OCI-LY1 (cell line): ENCODE measurements around the gene BNIP5.

Experiments
- H2AFZ ChIP-seq: fragments of 200-600 bp; sonication (generic), shearing (Covaris generic); 2 replicates; pipeline ENCODE4 v1.6.0; 2014; ENCODE audit warnings: antibody characterized with exemption, mild to moderate bottlenecking, low read length
- H3F3A ChIP-seq: fragments of 200-600 bp; sonication (generic), shearing (Covaris generic); 2 replicates; pipeline ENCODE4 v1.6.0; 2014; ENCODE audit warnings: mild to moderate bottlenecking, antibody characterized with exemption, low read length, moderate library complexity; ENCODE audit not compliant: insufficient read depth
- H3K27ac ChIP-seq: fragments of 200-600 bp; sonication (generic); 2 replicates; pipeline ENCODE4 v1.5.1; 2014; ENCODE audit warnings: low read length, mixed run types, mild to moderate bottlenecking, low read depth; ENCODE audit not compliant: poor library complexity, severe bottlenecking
- H3K27me3 ChIP-seq: fragments of 200-600 bp; sonication (generic); 2 replicates; pipeline ENCODE4 v1.6.0; 2014; ENCODE audit warnings: antibody characterized with exemption, mild to moderate bottlenecking, low read length, moderate library complexity; ENCODE audit not compliant: insufficient read depth
- H3K36me3 ChIP-seq: fragments of 200-600 bp; sonication (generic); 2 replicates; pipeline ENCODE4 v1.6.1; 2014; ENCODE audit warnings: mild to moderate bottlenecking, antibody characterized with exemption, low read length, moderate library complexity, mixed read lengths; ENCODE audit not compliant: insufficient read depth
- H3K4me1 ChIP-seq: fragments of 200-600 bp; sonication (generic); 2 replicates; pipeline ENCODE4 v1.5.1; 2014; ENCODE audit warnings: mild to moderate bottlenecking, low read length, moderate library complexity; ENCODE audit not compliant: insufficient read depth, severe bottlenecking
- H3K4me2 ChIP-seq: fragments of 200-600 bp; sonication (generic), shearing (Covaris generic); 2 replicates; pipeline ENCODE4 v1.6.1; 2014; ENCODE audit warnings: low read length
- H3K4me3 ChIP-seq: fragments of 200-600 bp; sonication (generic); 2 replicates; pipeline ENCODE4 v1.5.1; 2014; ENCODE audit warnings: low read length, low read depth, mild to moderate bottlenecking, mixed read lengths; ENCODE audit not compliant: poor library complexity, severe bottlenecking
- H3K79me2 ChIP-seq: fragments of 200-600 bp; shearing (Covaris generic); 2 replicates; pipeline ENCODE4 v1.6.1; 2016; ENCODE audit warnings: mixed run types, low read length, mixed read lengths; ENCODE audit not compliant: insufficient read depth
- H3K9ac ChIP-seq: fragments of 200-600 bp; sonication (generic), shearing (Covaris generic); 2 replicates; pipeline ENCODE4 v1.6.1; 2014; ENCODE audit warnings: mild to moderate bottlenecking, low read length, mixed read lengths
- H3K9me2 ChIP-seq: fragments of 200-600 bp; sonication (generic), shearing (Covaris generic); 2 replicates; pipeline ENCODE4 v1.6.1; 2014; ENCODE audit warnings: low read depth, mild to moderate bottlenecking, low read length, mixed read lengths
- H3K9me3 ChIP-seq: fragments of 200-600 bp; shearing (Covaris generic); 2 replicates; pipeline ENCODE4 v1.6.1; 2014; ENCODE audit warnings: low read length, mixed read lengths
- H4K20me1 ChIP-seq: fragments of 200-600 bp; sonication (generic), shearing (Covaris generic); 2 replicates; pipeline ENCODE4 v1.6.0; 2016; ENCODE audit warnings: mild to moderate bottlenecking, low read length; ENCODE audit not compliant: insufficient read depth
- EZH2 ChIP-seq: fragments of 200-600 bp; sonication (generic), shearing (Covaris generic); IDR thresholded peaks from 2 replicates; pipeline ENCODE4 v1.8.0; 2017; ENCODE audit warnings: borderline replicate concordance, mixed run types, mild to moderate bottlenecking, antibody characterized with exemption, low read length, moderate library complexity, mixed read lengths
- TF ChIP-seq, protein P1 (sequence below): fragments of 200-600 bp; sonication (generic), shearing (Covaris generic); IDR thresholded peaks from 2 replicates; pipeline ENCODE4 v1.5.1; 2017; ENCODE audit warnings: mild to moderate bottlenecking, antibody characterized with exemption, low read length, moderate library complexity, mixed read lengths

Gene BNIP5

DNA sequence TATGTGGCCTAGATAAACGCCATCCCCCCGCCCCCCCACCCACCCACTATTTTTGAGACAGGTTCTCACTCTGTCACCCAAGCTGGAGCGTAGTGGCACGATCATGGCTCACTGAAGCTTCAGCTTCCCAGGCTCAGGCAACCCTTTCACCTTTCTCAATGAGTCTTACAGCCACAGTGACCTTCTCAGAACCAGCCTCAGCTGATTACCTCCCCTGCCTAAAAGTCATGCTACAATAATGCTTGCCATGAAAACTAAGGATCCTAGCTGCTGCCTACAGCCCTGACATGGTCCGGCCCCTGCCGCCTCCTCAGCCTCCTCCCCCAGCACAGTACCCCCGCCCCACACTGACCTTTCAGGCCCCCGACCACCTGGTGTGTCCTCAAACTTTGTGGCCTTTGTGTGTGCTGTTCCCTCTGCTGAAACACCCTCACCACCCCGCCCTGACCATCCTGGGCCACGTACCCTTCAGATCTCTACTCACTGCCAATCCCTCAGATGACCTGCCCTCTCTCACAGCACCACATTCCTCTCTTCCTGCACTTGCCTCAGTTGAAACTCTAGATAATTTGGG is 35.5 kb downstream of the BNIP5 start:
- H3F3A ChIP-seq, result no peaks in the 10 kb centered on the region
- H3K4me3 ChIP-seq, result no peak overlapping the region
- no peak overlapping the region for H2AFZ ChIP-seq
- H3K27me3 ChIP-seq, result 0 out of 2 replicates have a peak, but pooled peaks cover 5% of the 10 kb centered on the region
- H3K27ac ChIP-seq, result no peak overlapping the region
- H3K36me3 ChIP-seq, result no peaks in the 10 kb centered on the region
- no peak for TF ChIP-seq EZH2
- H3K79me2 ChIP-seq, result no peaks in the 10 kb centered on the region
- H3K4me1 ChIP-seq, result no peaks in the 10 kb centered on the region
- H3K9me2 ChIP-seq, result no peaks in the 10 kb centered on the region
- H4K20me1 ChIP-seq, result no peaks in the 10 kb centered on the region
- H3K9ac ChIP-seq, result no peak overlapping the region
- H3K4me2 ChIP-seq, result no peak overlapping the region
- H3K9me3 ChIP-seq, result no peaks in the 10 kb centered on the region

DNA sequence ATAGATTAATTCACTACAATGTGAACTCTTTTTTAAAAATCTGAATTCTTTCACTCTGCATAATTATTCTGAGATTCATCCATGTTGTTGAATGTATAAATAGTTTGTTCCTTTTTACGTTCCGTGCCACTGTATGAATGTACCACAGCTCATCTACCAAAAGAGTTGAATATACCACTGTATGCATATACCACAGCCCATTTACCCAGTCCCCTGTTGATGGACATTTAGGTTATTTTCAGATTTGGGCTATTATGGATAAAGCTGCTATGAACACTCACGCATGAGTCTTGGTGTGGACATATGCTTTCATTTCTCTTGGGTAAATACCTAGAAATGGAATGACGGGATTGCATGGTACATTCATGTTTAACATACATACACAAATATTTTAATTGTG is 38.7 kb downstream of the BNIP5 start:
- H3K4me3 ChIP-seq, result no peak overlapping the region
- H3K4me1 ChIP-seq, result no peaks in the 10 kb centered on the region
- H3K79me2 ChIP-seq, result no peaks in the 10 kb centered on the region
- no peak overlapping the region for H3K27ac ChIP-seq
- H3K9me3 ChIP-seq, result no peaks in the 10 kb centered on the region
- TF ChIP-seq, protein P1, sequence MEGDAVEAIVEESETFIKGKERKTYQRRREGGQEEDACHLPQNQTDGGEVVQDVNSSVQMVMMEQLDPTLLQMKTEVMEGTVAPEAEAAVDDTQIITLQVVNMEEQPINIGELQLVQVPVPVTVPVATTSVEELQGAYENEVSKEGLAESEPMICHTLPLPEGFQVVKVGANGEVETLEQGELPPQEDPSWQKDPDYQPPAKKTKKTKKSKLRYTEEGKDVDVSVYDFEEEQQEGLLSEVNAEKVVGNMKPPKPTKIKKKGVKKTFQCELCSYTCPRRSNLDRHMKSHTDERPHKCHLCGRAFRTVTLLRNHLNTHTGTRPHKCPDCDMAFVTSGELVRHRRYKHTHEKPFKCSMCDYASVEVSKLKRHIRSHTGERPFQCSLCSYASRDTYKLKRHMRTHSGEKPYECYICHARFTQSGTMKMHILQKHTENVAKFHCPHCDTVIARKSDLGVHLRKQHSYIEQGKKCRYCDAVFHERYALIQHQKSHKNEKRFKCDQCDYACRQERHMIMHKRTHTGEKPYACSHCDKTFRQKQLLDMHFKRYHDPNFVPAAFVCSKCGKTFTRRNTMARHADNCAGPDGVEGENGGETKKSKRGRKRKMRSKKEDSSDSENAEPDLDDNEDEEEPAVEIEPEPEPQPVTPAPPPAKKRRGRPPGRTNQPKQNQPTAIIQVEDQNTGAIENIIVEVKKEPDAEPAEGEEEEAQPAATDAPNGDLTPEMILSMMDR, result no peak
- TF ChIP-seq EZH2, result no peak
- no peaks in the 10 kb centered on the region for H3F3A ChIP-seq
- no peak overlapping the region for H2AFZ ChIP-seq
- no peak overlapping the region for H3K4me2 ChIP-seq
- H3K9ac ChIP-seq, result no peak overlapping the region
- no peaks in the 10 kb centered on the region for H3K36me3 ChIP-seq
- no peaks in the 10 kb centered on the region for H4K20me1 ChIP-seq
- H3K27me3 ChIP-seq, result 0 out of 2 replicates have a peak, but pooled peaks cover 5% of the 10 kb centered on the region
- H3K9me2 ChIP-seq, result no peaks in the 10 kb centered on the region

DNA sequence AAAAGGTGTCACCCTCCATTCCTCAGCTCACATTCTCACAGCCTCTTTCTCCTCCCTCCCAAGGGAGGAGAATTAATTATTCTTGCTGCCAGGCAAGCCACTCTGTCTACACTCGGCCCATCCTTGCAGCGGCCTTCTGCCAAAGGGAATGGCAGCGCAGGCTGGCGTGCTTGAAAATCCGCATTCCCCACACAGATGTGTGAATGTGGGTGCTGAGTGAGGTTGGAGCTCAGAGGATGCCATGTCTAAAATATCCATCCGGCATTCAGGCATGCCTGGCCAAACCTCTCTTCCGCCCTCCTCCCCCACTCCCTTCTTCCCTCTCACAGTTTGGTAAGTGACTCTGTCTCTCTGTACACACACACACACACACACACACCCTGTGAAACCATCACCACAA is 39.2 kb downstream of the BNIP5 start:
- H3K27me3 ChIP-seq, result 0 out of 2 replicates have a peak, but pooled peaks cover 5% of the 10 kb centered on the region
- TF ChIP-seq EZH2, result no peak
- TF ChIP-seq, protein P1, result no peak
- no peak overlapping the region for H3K4me2 ChIP-seq
- no peaks in the 10 kb centered on the region for H3K36me3 ChIP-seq
- no peaks in the 10 kb centered on the region for H3F3A ChIP-seq
- no peaks in the 10 kb centered on the region for H3K9me3 ChIP-seq
- H4K20me1 ChIP-seq, result no peaks in the 10 kb centered on the region
- no peak overlapping the region for H2AFZ ChIP-seq
- no peaks in the 10 kb centered on the region for H3K9me2 ChIP-seq
- no peak overlapping the region for H3K4me3 ChIP-seq
- no peaks in the 10 kb centered on the region for H3K4me1 ChIP-seq
- H3K79me2 ChIP-seq, result no peaks in the 10 kb centered on the region
- no peak overlapping the region for H3K27ac ChIP-seq
- H3K9ac ChIP-seq, result no peak overlapping the region

DNA sequence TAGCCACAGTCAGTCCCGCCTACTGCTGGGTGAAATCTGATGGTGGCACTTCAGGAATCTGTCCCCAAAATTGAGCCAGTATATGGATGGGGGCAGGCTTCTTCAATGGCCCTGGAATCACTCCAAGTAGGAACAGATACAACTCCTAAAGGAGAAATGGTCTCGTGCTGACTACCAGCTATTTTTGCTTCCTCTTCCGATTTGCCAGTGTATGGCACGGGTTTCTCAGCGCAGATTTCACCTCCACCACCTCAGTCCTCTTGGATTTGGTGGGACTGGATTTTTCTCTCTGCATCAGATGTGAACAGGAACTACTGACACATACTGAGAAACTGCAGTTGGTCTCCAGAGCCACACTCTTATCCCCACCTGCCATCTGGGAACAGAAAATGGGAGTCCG is 39.6 kb downstream of the BNIP5 start:
- no peak overlapping the region for H3K27ac ChIP-seq
- H3K9ac ChIP-seq, result no peak overlapping the region
- no peaks in the 10 kb centered on the region for H3F3A ChIP-seq
- H3K4me1 ChIP-seq, result no peaks in the 10 kb centered on the region
- no peak overlapping the region for H3K4me3 ChIP-seq
- no peak overlapping the region for H2AFZ ChIP-seq
- H3K27me3 ChIP-seq, result 0 out of 2 replicates have a peak, but pooled peaks cover 5% of the 10 kb centered on the region
- no peaks in the 10 kb centered on the region for H3K36me3 ChIP-seq
- no peaks in the 10 kb centered on the region for H3K9me3 ChIP-seq
- H4K20me1 ChIP-seq, result no peaks in the 10 kb centered on the region
- H3K79me2 ChIP-seq, result no peaks in the 10 kb centered on the region
- TF ChIP-seq, protein P1, result no peak
- no peak for TF ChIP-seq EZH2
- no peak overlapping the region for H3K4me2 ChIP-seq
- H3K9me2 ChIP-seq, result no peaks in the 10 kb centered on the region
